Neural progenitor cell (in vitro differentiated cells): ENCODE results near the gene MYRIP. TPM values are rescaled to one million over a fixed set of nuclear protein-coding genes. Genes with fewer than 3 reads are reported as not detected.

Experiments used
- DNase-seq: peaks from one replicate; pipeline ENCODE4 v3.0.0-alpha.2; 2016; ENCODE audit warnings: low spot score
- H2AFZ ChIP-seq: fragments of 200-600 bp; sonication (generic); replicated peaks from 2 replicates; pipeline ENCODE4 v1.6.1; 2016; ENCODE audit warnings: antibody characterized with exemption
- H3F3A ChIP-seq: fragments of 200-600 bp; sonication (generic); 2 replicates; pipeline ENCODE4 v1.6.1; 2016; ENCODE audit warnings: antibody characterized with exemption, low read depth
- H3K27ac ChIP-seq: fragments of 200-600 bp; sonication (generic); 2 replicates; pipeline ENCODE4 v1.5.1; 2016; ENCODE audit warnings: mild to moderate bottlenecking
- H3K27me3 ChIP-seq: fragments of 200-600 bp; sonication (generic); 2 replicates; pipeline ENCODE4 v1.6.1; 2016; ENCODE audit warnings: mild to moderate bottlenecking, moderate library complexity
- H3K36me3 ChIP-seq: fragments of 200-600 bp; sonication (generic); 2 replicates; pipeline ENCODE4 v1.5.1; 2016
- H3K4me1 ChIP-seq: fragments of 200-600 bp; sonication (generic); 2 replicates; pipeline ENCODE4 v1.6.1; 2016; ENCODE audit warnings: mixed run types
- H3K4me2 ChIP-seq: fragments of 200-600 bp; sonication (generic); 2 replicates; pipeline ENCODE4 v1.6.1; 2016
- H3K4me3 ChIP-seq: fragments of 200-600 bp; sonication (generic); 2 replicates; pipeline ENCODE4 v1.5.1; 2016
- H3K79me2 ChIP-seq: fragments of 200-600 bp; sonication (generic); 2 replicates; pipeline ENCODE4 v1.6.1; 2016; ENCODE audit warnings: low read depth
- H3K9ac ChIP-seq: fragments of 200-600 bp; sonication (generic); 2 replicates; pipeline ENCODE4 v1.6.1; 2016
- H3K9me3 ChIP-seq: fragments of 200-600 bp; sonication (generic); 2 replicates; pipeline ENCODE4 v1.5.1; 2016; ENCODE audit warnings: low read depth
- H4K20me1 ChIP-seq: fragments of 200-600 bp; sonication (generic); 2 replicates; pipeline ENCODE4 v1.6.1; 2016; ENCODE audit warnings: low read depth
- H3K27ac Mint-ChIP-seq: 3 replicates; pipeline ENCODE4 v1.8.0; 2021; ENCODE audit warnings: mixed read lengths
- H3K27me3 Mint-ChIP-seq: 2 replicates; pipeline ENCODE4 v1.8.0; 2022; ENCODE audit warnings: low read depth, mild to moderate bottlenecking, inconsistent platforms, moderate library complexity, mixed read lengths; ENCODE audit not compliant: insufficient read depth
- H3K36me3 Mint-ChIP-seq: 3 replicates; pipeline ENCODE4 v1.8.0; 2021; ENCODE audit warnings: mixed read lengths
- H3K4me1 Mint-ChIP-seq: 3 replicates; pipeline ENCODE4 v1.8.0; 2021; ENCODE audit warnings: mixed read lengths
- H3K4me3 Mint-ChIP-seq: 3 replicates; pipeline ENCODE4 v1.8.0; 2021; ENCODE audit warnings: mild to moderate bottlenecking, moderate library complexity, mixed read lengths
- H3K9me3 Mint-ChIP-seq: 3 replicates; pipeline ENCODE4 v1.8.0; 2020; ENCODE audit warnings: mixed read lengths
- CTCF ChIP-seq: fragments of 200-600 bp; sonication (generic); IDR thresholded peaks from 2 replicates; pipeline ENCODE4 v1.5.1; 2017; ENCODE audit warnings: antibody characterized with exemption, mild to moderate bottlenecking
- EZH2 ChIP-seq: fragments of 200-600 bp; sonication (generic); IDR thresholded peaks from 2 replicates; pipeline ENCODE4 v1.6.1; 2017; ENCODE audit warnings: antibody characterized with exemption, mild to moderate bottlenecking, moderate library complexity
- EZH2phosphoT487 ChIP-seq: fragments of 200-600 bp; sonication (generic); IDR thresholded peaks from 2 replicates; pipeline ENCODE4 v1.6.1; 2017; ENCODE audit warnings: antibody characterized with exemption
- total RNA-seq: library from RNA; depleted of rRNA; stranded (reverse); fragments of >200 nt; gene quantifications from 2 replicates; pipeline ENCODE4 v1.2.3, GENCODE V29; 2015; ENCODE audit warnings: low replicate concordance

MYRIP gene
- total RNA-seq, 1 donor from 2014 or later = 0.62 TPM

DNA sequence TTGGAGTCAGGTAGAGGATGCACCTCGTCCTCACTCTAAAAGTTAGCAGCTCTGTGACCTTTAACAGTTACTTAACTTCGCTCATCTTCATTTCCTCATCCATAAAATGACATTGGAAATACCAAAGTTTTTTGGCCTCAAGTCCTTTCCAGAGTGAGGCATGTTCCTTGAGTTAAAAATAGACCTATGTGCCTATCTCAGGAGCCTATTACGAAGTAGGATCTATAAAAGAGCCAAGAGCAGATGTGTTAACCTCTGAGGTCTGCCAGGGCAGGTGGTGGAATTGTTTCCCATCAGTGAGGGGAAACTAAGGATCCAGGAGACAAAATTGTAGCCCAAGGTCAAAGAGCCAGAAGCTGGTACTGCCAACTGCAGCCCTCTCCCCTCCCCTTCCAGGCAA lies 379.7 kb downstream of the MYRIP start:
- Histone ChIP-seq H2AFZ (no peak overlapping the region), H3K79me2 (no peaks in the 10 kb centered on the region), H3K4me2 (no peak overlapping the region), H3K4me1 (peaks cover 8% of the 10 kb centered on the region), H3K27ac (no peak overlapping the region), H3K9ac (no peak overlapping the region), H4K20me1 (peaks cover 4% of the 10 kb centered on the region), H3K4me3 (no peak overlapping the region), H3K9me3 (no peaks in the 10 kb centered on the region), H3F3A (no peaks in the 10 kb centered on the region), H3K27me3 (no peaks in the 10 kb centered on the region), H3K36me3 (no peaks in the 10 kb centered on the region)
- Mint-ChIP-seq H3K27me3 (peaks cover 3% of the 10 kb centered on the region), H3K4me1 (no peaks in the 10 kb centered on the region), H3K9me3 (no peaks in the 10 kb centered on the region), H3K4me3 (no peak overlapping the region), H3K36me3 (no peaks in the 10 kb centered on the region), H3K27ac (no peak overlapping the region)
- no peak for TF ChIP-seq EZH2phosphoT487
- no peak for TF ChIP-seq CTCF
- no peak for TF ChIP-seq EZH2
- no peak for DNase-seq

DNA sequence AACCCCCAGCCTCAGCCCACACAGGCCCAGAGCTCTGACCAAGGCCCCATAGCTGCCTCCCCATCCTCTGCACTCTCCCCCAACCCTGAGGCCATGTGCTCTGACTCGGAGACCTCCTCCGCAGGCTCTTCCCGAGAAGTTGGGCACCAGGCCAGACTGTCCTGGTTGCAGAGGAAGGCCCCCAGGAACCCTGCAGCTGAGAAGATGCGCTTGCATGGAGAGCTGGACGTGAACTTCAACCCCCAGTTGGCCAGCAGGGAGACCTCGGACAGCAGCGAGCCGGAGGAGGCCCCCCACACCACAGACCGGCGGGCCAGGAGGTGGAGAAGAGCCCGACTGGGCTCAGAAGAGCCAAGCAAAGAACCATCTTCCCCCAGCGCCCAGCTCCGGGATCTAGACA lies 380.6 kb downstream of the MYRIP start:
- no peak overlapping the region for H3K9ac ChIP-seq
- H4K20me1 ChIP-seq = peaks cover 4% of the 10 kb centered on the region
- Mint-ChIP-seq H3K27me3 (peaks cover 3% of the 10 kb centered on the region), H3K27ac (no peak overlapping the region), H3K36me3 (no peaks in the 10 kb centered on the region), H3K9me3 (no peaks in the 10 kb centered on the region), H3K4me1 (no peaks in the 10 kb centered on the region), H3K4me3 (no peak overlapping the region)
- no peaks in the 10 kb centered on the region for H3K36me3 ChIP-seq
- H3K79me2 ChIP-seq = no peaks in the 10 kb centered on the region
- no peaks in the 10 kb centered on the region for H3K9me3 ChIP-seq
- H3K27me3 ChIP-seq = no peaks in the 10 kb centered on the region
- H3K4me3 ChIP-seq = no peak overlapping the region
- peaks cover 8% of the 10 kb centered on the region for H3K4me1 ChIP-seq
- no peak overlapping the region for H2AFZ ChIP-seq
- no peak overlapping the region for H3K27ac ChIP-seq
- H3K4me2 ChIP-seq = no peak overlapping the region
- no peak for TF ChIP-seq CTCF
- no peak for TF ChIP-seq EZH2phosphoT487
- no peak for TF ChIP-seq EZH2
- H3F3A ChIP-seq = no peaks in the 10 kb centered on the region
- DNase-seq = no peak

DNA sequence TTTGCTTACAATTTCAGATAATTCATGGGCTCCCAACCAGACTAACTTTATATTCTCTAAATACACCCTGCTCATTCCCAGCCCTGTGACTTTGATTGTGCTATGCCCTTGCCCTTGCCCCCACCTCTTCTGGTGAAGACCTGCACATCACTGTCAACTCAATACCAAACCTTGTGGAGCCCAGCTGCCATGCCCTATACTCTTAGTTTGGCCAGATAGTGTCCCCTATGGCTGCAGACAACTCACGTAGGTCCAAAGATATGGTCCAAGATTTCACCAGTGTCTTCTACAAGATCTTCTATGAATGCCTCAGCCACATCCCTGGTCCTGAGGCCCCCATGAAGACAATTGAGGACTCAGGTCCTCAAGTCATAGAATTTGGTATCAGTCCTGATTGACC lies 381.8 kb downstream of the MYRIP start:
- H3K9me3 ChIP-seq = no peaks in the 10 kb centered on the region
- no peaks in the 10 kb centered on the region for H3K36me3 Mint-ChIP-seq
- TF ChIP-seq EZH2phosphoT487 (no peak), CTCF (no peak), EZH2 (no peak)
- no peaks in the 10 kb centered on the region for H3K9me3 Mint-ChIP-seq
- H3K27me3 Mint-ChIP-seq = no peaks in the 10 kb centered on the region
- H2AFZ ChIP-seq = no peak overlapping the region
- H3K4me3 ChIP-seq = no peak overlapping the region
- H3K4me1 ChIP-seq = peaks cover 8% of the 10 kb centered on the region
- no peaks in the 10 kb centered on the region for H3K36me3 ChIP-seq
- H4K20me1 ChIP-seq = peaks cover 4% of the 10 kb centered on the region
- no peaks in the 10 kb centered on the region for H3K79me2 ChIP-seq
- no peaks in the 10 kb centered on the region for H3F3A ChIP-seq
- no peak overlapping the region for H3K27ac Mint-ChIP-seq
- H3K27me3 ChIP-seq = no peaks in the 10 kb centered on the region
- H3K9ac ChIP-seq = no peak overlapping the region
- H3K27ac ChIP-seq = no peak overlapping the region
- DNase-seq = no peak
- H3K4me2 ChIP-seq = no peak overlapping the region
- no peak overlapping the region for H3K4me3 Mint-ChIP-seq
- H3K4me1 Mint-ChIP-seq = no peaks in the 10 kb centered on the region
